Daoy (cell line): Measurements from ENCODE around the gene NHSL1. TPM values are rescaled to one million over a fixed set of nuclear protein-coding genes. Genes with fewer than 3 reads are reported as not detected.

Experiments used
- DNase-seq: peaks from one replicate; pipeline ENCODE4 v3.0.0-alpha.2; 2015; ENCODE audit warnings: low read depth
- total RNA-seq: library from RNA; depleted of rRNA; stranded (reverse); fragments of >200 nt; shearing (Covaris generic); gene quantifications from 2 replicates; pipeline ENCODE4 v1.2.3, GENCODE V29; 2014

Gene NHSL1
- total RNA-seq, 1 experiment from 2014 or later, result 4.2 TPM

DNA sequence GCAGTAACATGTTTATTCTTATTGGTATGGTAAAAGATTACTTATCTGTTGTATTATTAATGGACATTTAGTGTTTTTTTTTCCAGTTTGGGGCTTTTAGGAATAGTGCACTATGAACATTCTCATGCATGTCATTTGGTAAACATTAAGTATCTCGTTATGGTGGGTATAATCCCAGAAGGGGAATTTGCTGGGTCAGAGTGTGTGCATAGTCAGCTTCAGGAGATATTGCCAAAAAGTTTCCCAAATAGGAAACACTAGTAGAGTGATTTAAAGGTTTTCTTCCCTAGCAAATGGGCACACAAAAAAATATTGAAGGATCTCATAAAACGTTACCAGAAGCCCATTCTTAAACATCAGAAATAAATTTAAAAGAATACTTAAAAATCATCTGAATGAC is 25.2 kb upstream of the NHSL1 start:
- DNase-seq, result no peak

GRCh38 chr6:138523347-138524210 is 24.3 kb upstream of the NHSL1 start:
- DNase-seq, result peak; percentile 49

- no peak for DNase-seq
Observed at GRCh38 chr6:138522611-138523010, 23.3 kb upstream of the NHSL1 start.

- DNase-seq, result no peak
Observed at GRCh38 chr6:138521790-138522189, 22.5 kb upstream of the NHSL1 start.

GRCh38 chr6:138520463-138520862 is 21.2 kb upstream of the NHSL1 start:
- DNase-seq, result no peak

DNA sequence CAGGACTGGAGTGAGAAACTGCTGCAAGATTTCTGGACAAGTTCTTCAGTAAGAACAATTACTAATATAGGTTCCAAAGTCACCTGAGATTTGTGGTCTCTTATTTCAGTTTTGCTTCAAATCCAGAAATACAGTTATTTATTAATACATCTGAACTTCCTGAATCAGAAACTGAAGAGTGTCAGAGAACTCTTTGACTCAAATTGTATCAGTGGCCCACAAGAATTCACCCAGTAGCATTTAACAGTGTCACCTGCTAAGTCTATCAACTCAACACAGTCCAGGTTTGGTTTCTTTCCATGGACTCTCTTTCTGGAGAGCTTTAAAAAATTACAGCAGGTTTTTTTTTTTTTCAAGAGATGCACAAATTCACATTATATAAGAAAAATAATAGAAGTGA is 18.8 kb upstream of the NHSL1 start:
- DNase-seq, result no peak

DNA sequence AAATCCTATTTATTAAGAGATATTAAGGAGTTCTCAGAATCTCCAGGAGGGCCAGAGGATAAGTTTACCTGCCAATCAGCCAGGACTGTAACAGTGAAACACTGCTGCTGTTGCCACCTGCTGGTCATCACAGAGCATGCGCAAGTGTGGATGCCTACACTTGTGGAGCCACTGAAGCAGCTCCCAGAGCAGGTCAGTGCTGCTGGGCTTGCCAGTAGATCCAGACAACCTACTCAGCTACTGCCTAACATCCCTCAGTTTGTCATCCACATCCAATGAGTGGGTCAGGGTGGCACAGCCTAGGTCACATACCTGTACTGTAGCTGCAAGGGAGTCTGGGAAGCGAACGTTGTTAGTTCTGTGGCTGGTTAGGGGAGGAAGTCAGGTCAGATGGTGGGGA is 18.3 kb upstream of the NHSL1 start:
- DNase-seq, result peak; percentile 34

DNA sequence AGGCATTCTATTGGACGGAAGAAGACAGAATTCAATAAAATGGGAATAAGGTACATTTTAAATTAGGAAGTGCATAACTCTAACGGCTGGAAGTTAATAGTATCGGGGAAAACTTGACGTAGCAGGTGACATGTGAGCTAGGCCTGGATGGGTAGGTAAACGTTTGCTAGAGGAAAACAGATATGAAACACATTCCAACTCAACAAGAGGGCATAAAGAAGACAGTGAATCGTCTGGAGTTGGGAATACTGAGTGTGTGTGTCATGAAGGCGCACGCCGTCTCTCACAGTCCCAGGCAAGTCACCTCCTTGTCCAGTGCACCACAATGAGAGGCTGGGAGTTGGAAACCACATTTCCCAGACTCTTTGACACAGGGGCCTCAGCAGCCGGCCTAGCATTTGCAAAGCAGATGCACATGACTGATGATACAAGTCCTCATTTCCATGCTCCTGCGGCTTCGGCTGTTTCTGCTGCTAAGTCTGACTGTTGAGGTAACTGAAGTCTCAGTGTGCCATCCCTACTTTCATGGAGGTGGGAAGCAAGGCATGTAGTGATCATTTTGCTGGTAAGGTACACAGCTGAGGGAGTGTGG is 16.5 kb upstream of the NHSL1 start:
- no peak for DNase-seq

DNA sequence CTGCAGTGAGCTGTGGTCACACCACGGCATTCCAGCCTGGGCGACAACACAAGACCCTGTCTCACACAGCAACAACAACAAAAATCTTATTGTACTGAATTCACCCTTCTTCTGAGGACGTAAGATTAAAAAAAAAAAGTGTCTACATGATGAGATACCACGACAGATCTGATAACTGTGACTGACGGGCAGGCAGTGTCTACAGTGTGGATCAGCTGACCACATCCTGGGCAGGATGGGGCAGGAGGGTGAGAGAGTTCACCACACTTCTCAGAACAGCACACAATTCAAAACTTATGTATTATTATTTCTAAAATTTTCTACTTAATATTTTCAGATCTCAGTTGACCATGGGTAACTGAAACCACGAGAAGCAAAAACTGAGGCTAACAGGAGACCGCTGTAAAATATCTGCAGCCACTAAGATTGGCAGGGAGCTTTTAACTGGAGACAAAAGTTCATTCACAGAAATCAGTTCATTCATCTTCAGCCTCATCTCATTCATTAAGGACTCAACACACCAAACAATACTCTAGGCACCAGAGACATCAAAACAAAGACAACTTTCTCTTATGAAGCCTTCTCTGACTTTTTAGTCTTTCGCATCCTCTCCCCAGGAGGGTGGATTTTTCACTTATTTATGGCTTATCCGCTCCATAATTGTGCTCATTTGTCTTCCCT is 15.7 kb upstream of the NHSL1 start:
- no peak for DNase-seq

DNA sequence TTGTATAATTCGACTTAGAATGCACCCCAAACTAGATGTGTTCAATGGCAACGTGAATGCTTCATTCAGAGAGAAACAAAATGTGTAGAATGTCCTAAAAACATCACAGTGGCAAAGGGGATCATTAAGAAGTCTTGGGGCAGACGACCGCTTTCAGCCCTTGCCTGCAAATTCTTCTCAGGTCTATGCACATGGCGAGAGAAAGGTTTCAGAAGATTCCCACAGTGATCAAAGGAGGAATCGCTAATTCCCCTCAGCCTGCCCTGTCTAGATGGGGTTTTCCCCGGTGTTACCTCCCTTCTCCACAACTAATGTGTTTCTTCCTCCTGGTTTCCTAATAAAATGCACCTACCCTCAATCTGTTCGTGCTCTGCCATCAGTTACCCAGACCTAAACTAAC is 13.3 kb upstream of the NHSL1 start:
- DNase-seq, result no peak

DNA sequence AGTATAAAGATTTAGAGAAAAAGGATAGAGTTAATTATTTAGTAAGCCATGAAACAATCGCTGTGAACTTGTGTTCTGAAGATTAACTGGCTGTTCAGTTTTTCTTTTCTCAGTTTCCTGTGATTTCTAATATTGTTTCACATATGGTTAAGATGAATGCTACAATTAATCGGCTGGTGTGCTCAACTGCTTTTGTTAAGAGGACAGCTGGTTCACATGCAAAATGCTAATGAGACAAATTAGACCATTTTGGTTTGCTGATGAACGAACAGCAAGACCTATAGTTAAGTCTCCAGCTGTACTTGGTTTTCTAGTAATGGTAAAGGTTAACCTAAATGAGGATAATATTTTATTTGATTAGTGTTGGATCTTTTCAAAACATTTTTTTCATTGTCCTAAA is 10.8 kb upstream of the NHSL1 start:
- DNase-seq, result no peak

GRCh38 chr6:138509371-138509770 is 10.1 kb upstream of the NHSL1 start:
- DNase-seq, result peak; percentile 27

DNA sequence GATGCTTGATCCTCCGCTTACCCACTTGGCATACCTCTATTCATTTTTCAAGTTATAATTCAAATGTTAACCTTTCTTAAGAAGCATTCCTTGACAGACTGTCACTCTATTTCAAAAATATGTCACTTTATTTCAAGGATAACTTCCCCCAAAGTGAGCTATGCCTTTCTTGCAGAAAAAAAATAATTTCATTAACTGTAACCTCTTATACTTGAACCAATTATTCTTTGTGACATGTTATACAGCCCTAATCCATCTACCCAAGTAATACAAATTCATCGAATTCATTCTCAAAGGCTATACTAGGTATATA is 9.3 kb upstream of the NHSL1 start:
- no peak for DNase-seq

DNA sequence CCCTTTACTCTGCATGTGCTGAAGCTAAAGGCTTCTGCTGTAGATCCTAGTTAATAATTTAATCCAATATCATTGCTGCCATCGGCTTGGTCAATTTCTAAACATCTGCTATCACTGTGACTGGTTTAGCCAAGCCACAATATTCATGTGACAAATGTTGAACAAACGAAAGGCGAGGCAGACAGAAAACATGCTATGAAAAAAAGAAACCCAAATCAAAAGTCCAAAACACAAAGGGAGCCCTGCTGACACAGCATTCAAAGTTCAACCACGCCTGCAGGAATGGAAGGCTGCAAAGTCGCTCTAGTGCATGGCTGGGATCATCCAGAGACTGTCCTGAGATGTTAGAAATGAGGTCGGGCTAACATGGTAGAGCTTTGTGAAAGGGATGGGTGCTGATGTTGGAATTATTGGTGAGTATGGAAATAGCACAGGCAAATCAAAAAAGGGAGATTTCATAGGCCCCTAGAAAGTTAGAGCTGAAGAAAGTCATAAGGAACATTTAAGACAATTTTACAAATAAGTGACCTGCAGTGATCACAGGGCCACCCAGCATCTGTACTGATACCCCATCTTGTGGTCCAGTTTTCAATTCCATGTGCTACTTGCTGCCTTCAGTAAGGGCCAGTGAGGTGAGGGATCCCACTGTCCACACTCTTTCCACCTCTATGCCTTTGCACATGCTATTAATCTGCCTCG is 8.8 kb upstream of the NHSL1 start:
- DNase-seq, result no peak

- DNase-seq, result no peak
Observed at GRCh38 chr6:138504764-138505689, 5.7 kb upstream of the NHSL1 start.

DNA sequence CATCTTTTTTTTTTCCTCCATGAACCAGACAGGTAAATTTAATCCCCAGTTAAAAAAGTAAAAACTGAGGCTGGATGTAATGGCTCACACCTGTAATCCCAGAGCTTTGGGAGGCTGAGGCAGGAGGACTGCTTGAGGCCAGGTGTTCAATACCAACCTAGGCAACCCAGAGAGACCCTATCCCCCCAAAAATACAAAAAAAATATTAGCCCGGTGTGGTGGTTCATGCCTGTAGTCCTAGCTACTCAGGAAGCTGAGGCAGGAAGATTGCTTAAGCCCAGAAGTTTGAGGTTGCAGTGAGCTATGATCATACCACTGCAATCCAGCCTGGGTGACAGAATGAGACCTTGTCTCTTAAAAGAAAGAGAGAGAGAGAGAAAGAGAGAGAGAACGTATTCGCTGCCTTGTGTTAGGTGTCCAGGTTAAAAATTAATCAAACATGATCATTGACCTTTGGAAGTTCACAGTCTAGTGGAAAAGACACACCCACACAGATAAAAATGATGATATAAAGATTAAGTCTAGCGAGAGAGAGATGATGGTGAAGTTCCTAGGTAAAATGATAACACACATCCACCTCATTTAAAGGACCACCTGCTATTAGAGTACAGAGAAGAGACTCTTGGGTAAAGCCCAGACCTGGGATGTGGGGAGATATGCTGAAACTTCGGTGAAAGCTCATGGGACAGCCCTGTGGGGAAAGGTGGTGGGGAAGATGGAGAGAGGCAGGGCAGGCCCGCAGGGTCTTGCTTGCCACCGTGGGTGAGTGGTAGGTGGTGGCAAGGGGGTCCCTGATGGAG is 4.8 kb upstream of the NHSL1 start:
- no peak for DNase-seq

- DNase-seq, result no peak
Observed at GRCh38 chr6:138502546-138502945, 3.3 kb upstream of the NHSL1 start.

GRCh38 chr6:138500867-138501446 is 1.7 kb upstream of the NHSL1 start:
- DNase-seq, result no peak

DNA sequence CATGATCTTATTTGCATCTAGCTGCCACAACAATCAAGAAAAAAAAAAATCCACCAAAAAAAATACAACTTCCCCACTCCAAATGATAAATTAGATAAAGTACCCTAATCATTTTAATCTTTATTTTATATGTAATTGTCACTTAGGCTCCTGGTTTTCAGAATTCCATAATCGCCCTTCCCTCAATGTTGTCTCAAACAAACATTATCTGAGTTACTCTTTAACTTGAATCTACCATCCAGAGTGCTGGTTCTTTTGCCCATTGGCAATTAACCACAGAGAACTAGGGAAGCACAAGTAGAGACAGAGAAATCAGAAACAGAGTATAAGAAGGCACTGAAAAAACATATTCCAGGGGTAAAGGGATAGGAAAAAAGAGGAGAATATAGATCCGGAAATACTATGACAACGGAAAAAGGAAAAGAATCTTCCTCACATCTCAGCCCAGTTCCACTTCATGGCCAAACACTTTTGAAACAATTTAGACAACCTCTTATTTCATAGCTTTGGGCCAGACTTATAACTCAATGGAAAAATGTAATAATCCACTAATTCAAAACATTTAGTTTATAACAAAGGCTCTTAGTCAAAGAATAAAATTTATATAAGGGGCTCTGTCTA is 861 bp upstream of the NHSL1 start:
- no peak for DNase-seq
